NCI-H510A (cell line): ENCODE results near the gene GNL3L.
"Not testable (repeated sequence)": the region's sequence is repeated elsewhere in the genome, so short reads cannot be mapped to it uniquely, and the experiment has no call there.

Source experiments
- DNase-seq: peaks from one replicate; lab custom pipeline; 2025; lab: John Stamatoyannopoulos, UW

The GNL3L gene, protein sequence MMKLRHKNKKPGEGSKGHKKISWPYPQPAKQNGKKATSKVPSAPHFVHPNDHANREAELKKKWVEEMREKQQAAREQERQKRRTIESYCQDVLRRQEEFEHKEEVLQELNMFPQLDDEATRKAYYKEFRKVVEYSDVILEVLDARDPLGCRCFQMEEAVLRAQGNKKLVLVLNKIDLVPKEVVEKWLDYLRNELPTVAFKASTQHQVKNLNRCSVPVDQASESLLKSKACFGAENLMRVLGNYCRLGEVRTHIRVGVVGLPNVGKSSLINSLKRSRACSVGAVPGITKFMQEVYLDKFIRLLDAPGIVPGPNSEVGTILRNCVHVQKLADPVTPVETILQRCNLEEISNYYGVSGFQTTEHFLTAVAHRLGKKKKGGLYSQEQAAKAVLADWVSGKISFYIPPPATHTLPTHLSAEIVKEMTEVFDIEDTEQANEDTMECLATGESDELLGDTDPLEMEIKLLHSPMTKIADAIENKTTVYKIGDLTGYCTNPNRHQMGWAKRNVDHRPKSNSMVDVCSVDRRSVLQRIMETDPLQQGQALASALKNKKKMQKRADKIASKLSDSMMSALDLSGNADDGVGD

DNA sequence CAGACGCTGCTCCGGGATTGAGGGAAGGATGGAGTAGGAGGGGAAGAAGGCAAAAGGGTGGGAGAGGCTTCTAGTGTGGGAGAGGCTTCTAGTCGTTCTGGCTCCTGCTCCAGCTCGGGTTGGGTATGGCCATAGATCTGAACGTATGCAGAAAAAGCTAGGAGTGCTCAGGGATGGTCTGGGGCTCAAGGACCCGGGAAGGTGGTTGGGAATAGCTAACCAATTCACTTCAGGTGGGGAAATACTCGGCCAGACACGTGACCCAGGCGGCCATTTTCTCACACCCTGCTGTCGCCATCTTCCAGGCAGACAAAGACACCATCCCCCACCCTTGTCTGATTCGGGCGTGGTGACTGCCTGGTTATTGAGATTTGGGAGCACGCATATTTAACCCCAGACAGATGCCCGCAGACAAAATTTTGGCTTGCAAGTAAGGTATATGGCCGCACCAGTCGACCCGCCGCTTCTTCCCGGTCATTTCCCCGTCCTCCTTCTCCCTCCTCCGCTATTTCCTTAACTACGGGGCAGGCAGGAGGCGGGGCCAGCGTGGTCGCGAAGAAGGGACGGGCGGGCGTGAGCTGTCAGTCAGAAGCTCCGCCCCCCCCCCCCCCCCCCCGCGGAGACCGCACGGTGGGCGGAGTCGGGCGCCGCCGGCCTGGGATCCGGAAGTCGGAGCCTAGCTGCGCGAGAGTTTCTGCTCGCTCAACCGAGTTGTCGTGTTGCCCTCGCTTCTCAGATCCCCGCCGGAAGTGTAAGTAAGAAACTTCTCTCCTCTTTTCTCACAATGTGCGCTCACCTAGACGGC is at the start of gene GNL3L:
Gene GNL3L, plus strand, starts transcription at position 668 of the 805 bp plus-strand sequence. CDS start 2,348 bp downstream, outside the sequence.
- peak; percentile 89 for DNase-seq

DNA sequence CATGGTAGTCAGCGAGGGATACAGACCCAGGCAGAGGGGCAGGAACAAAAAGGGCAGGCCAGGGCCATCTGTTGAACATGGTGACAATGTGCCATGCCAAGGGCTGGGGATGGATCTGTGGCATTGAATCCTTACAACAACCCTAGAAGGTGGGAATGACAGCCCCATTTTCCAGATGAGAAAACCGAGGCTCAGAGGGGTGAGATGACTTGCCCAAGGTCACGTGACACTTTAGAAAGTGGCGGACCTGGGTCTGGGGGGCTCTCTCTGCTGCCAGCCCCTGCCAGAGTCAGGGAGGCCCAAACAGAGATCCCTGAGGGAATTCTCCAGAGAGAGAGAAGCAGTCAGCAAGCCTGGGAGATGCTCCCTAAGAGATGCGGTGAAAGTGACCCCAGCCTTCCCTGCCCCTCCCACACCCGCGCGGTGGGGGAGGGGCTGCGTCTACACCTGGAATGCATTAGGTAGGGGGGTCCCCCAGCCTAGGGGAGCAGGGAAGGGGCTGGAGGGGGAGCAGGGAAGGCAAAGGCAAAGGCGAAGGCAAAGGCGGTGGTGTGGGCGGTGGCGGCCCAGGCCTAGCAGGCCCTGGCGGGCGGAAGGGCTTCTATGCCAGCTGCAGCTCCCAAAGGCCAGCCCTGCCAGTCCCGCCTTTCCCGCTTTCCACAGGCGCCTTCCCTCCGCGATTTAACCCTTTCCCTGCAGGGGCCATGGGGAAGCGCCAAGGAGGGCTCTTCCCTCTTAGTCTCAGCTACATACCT is 47.0 kb upstream of the GNL3L start:
- peak; percentile 52 for DNase-seq

DNA sequence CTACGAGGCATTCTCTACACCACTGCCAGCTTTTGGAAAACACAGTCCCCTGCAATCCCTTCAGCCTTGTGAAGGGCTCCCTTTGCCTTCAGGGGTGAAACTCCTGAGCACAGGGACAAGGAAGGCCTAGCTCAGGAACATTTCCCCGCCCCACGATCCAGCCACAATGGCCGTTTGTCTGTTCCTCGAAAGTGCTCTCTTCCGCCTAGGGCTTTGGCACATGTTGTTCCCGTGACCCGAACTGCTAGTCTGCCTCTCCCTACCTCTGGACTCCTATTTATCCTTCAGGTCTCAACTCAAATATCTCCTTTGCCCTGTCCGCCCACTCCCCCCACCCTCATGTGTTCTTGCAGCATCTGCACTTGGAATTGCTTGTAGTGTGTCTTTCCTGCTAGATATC is 46.1 kb upstream of the GNL3L start:
- DNase-seq = no peak

DNA sequence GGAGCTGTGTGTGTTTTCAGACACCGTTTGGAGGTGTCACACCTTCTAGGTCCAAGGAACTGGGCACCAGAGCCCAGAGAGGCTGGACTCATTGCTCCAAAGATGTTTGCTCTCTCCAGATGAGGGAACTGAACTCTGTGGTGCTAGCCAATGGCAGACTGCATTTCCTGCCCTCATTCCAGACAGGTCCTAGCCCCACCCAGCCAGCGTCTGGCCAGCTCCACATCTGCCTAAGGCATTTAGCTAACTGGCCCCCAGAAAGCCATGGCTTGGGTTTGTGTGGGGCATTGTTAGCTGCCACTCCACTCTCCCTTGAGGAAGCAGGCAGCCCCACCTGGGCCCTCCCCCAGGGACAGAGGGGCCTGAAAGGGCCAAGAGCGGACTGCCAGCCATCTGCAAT is 45.4 kb upstream of the GNL3L start:
- no peak for DNase-seq

DNA sequence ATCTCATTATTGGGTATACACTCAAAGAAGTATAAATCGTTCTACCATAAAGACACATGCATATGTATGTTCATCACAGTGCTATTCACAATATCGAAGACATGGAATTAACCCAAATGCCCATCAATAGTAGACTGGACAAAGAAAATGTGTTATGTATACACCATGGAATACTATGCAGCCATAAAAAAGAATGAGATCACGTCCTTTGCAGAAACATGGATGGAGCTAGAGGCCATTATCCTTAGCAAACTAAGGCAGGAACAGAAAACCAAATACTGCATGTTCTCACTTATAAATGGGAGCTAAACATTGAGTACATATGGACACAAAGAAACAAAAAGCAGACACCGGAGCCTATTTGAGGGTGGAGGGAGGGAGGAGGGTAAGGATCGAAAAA is 40.2 kb upstream of the GNL3L start:
- DNase-seq = not testable (repeated sequence)

DNA sequence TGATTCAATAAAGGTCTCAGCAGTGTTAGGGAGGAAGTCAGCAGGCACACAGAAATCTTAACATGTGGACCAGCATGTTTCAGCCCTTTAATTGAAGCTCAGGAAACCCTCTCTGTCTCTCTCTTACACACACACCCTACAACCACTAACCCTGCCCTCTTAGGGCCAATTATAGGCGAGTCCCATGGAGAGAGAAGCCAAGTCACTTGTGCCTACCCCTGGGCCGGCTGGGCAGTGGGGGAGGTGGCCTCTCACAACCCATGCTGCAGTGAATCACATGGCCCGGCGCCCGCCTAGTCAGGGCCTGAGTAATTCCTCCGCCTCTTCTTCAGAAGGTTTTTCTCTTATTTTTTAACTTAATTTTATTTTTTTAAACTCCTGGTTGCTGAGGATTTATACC is 37.7 kb upstream of the GNL3L start:
- no peak for DNase-seq

DNA sequence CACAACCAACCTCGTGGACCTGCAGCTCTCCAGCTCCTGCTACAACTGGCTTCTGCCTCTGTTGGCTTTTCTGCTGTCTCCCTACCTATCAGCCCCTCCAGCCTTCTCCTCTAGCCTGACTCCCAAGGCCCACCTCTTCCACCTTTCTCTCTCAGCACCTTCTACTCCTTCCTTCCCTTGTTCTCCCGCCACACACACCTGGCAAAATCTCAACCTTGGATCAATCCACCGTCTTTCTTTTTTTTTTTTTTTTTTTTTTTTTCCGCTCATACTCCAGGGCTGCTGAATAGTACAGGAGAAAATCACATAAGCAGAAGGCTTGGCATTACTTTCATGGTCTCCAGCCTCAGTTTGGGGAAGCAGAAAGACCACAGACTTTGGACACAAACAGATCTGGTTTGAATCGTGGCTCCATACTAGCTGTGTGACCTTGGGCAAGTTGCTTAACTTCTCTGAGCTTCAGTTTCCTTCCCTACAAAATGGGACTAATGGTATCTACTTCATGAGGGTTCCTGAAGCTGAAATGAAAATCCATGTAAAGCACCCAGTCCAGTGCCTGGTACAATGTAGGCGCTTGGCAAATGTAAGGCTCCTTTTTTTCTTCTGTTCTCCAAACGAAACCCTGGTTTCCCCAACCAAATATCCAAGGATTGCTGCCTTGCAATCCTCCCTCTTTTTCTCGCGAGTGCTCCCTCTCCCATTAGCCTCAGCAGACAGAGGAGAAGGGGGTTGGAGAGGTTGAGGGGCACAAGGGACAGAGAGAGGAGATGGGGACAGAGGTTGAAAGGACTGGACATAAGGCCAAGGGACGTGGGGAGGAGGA is 35.6 kb upstream of the GNL3L start:
- no peak for DNase-seq

DNA sequence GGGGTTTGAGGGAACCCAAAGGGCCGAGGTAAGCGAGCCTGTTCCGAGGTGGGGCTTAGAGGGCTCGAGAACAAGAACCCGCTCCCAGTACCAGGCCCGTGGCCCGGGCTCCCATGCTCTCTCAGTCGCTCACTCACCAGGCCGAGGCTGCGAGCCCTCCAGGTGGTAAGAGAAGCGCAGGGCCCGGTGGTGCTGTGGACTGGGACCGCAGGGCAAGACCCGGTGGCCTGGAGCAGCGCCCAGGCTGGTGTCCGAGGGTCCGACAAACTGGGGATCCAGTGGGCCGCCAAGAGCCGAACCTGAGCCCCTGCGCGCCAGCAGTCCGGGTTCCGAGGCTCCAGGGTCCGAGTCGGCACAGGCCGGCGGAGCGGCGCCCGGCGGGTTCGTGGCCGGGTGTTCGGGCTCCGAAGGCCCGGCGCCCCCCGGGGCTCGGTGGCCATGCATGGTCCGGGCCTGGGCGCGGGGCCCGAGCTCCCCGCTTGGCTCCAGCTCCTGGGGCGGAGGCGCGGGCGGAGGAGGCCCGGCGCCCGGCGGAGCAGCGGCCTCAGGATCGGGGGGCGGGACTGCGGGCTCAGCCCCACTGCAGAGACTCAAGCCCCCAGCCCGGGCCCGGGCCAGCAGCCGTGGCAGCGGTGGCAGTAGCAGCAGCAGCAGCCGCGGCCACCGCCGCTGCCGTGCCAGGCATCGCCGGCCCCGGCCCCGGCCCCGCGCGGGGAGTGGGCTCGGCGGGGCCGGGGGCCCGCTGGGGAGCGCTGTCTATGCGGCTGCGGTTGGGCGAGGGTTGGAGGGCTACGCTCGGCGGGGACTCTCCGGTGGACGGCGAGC is 34.8 kb upstream of the GNL3L start:
- peak; percentile 11 for DNase-seq

DNA sequence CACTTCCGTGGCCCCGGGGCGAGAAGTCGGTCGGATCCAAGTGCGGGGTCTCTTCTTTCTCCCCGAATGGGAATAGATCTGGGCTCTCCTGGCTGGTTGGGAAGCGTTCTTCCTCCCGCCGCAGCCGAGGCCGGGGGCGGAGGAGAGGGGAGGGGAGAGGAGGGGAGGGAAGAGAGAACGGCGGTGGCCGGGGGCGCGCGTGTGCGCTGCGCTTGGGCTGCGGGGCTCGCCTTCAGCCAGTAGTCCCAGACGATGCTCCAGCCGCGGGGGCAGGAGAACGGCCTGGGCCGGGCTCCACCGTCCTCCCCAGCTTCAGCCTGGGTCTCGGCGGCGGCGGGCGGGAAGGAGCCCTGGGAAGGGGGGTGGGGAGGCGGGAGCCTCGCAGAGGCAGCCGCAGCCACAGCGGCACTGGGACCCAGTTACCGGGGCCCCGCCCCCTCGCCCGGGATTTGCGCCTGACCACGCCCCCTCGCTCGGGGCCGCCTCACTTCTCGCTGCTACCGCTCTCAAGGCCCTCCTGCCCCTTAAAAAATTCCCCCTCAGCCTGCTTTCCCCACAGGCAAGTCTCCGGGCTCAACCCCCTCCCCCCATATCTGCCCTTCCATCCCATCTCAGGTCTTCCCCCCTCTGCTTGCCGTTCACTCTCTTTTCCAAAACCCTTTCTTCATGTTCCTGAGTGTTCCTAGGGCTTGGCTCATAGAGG is 34.1 kb upstream of the GNL3L start, which contains the start of gene FGD1:
Gene FGD1, minus strand, starts transcription at position 421 of the 703 bp plus-strand sequence. CDS start 802 bp downstream, outside the sequence.
- DNase-seq = peak; percentile 28

DNA sequence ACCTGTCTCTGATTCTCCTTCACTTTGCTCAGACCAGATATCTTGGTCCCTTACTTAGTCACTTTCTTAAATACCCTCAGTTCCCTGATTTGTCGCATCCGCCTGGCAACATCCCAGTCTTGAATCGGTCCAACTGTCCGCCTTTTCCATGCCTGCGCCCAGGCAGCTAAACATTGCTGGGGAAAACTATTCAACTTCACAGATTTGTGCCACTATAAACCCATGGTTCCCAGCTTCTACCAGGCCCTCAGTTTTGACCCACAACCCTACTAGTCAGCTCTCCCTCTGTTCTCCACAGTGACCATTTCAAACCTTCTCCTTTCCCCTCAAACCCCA is 33.5 kb upstream of the GNL3L start:
- DNase-seq = no peak

DNA sequence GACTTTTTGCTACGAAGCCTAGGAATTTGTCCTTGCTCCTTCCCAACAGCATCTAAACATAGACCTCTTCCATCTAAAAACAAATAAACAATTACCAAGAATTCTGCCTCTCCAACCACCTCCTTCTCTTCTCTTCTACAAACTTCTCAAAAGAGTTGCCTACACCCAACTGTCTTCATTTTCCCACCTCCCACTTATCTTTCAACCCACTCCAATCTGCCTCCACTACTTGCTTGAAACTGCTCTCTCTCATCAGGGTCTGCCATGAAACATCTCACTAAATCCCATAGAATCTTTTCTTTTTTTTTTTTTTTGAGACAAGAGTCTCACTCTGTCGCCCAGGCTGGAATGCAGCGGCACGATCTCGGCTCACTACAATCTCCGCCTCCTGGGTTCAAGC is 33.1 kb upstream of the GNL3L start:
- DNase-seq = no peak

DNA sequence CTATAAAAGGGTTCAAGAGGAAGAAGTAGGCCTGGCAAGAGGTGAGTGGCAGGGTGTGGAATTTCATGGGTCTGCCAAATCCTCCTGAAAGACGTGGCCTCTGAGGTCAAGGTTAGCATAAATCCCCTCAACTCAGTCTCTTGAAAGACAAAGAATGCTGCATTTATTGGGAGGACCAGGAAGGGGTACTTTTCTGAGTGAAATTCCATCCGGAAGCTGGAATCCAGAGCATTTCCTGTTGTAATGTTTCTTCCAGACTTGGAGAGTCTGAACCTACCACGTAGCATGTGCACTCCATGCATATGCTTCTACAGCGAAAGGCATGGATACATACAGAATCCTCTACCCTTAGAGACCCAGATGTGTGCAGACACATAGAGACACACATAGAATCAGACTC is 20.6 kb upstream of the GNL3L start:
- DNase-seq = no peak

DNA sequence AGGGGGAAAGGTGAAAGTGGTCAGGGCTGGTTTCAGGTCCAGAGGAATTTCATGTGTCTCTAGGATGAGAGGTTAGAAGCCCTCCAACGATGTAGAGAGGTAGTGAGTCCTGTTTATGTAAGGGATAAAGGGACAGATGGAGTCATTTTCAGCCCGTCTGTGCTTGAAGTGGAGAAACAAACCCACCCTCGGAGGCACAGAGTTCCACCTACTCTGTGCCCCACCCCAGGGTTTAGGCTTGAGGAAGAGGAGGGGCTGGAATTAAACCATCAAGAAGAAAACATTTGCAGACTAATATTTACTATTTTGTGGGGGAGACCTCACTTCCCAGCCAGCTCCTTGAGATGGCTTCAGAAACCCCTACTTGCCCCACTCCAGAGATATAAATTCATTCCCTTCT is 868 bp upstream of the GNL3L start:
- no peak for DNase-seq

DNA sequence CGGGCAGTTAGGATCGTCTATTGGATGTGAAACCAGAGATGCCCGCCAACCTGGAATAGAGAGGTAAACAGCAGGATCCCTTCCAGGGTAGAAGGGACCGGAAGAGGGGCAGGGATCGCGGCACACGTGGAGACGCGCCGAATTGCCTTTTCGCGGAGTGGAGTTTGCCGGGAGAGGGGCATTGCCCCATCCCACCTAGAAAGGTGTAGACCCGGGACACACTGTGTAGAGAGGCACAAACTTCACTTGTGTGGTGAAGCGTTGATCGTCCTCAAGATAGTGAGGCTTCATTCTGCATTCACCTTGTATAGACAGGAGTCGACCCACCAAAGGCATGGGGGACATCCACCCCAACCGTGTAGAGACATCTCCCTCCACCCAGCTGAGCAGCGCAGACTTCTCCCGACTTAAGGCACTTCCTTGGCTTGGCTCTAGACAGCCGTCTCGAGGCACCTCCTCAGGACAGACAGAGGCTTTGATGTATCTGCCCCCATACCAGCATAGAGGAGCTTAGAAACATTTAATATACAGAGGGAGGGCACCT is 410 bp downstream of the GNL3L start:
- DNase-seq = no peak

DNA sequence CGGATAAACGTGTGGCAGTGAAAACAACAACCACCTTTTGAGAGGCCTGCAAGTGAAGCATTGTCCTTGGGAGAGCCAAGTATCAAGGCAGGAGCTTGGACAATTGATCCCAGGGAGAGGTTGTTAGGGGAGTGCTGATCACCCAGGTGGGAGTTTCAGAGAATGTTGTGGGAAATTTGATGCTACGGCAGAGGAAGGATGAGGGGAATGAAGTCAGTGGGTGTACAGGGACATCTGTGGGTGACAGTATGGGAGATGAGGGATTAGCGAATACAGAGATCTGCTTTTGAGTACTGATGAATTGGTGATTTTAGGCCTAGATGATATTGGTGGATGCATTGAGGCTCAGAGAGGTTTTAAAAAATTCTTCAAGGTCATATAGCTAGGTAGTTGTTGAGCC is 4.3 kb downstream of the GNL3L start:
- no peak for DNase-seq

DNA sequence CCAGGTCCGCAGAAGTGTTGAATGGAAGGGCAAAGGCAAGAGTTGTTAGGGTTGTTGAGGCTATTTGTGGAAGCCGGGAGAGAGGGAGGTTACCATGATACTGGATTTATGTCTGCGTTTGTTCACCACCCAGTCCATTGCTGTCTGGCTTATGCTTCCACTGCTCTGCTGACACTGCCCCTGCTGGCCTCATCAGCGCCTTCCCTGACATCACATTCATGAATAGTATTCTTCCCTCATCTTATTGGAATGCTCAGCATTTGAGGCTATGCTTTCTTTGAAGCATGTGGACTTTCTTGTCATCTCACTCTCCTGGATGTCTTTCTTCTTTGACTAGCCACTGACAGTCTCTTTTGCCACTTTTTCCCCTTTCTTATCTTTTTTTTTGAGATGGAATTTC is 10.3 kb downstream of the GNL3L start:
- DNase-seq = no peak

DNA sequence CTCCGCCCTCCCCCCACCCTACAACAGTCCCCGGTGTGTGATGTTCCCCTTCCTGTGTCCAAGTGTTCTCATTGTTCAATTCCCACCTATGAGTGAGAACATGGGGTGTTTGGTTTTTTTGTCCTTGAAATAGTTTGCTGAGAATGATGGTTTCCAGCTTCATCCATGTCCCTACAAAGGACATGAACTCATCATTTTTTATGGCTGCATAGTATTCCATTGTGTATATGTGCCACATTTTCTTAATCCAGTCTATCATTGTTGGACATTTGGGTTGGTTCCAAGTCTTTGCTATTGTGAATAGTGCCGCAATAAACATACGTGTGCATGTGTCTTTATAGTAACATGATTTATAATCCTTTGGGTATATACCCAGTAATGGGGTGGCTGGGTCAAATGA is 12.2 kb downstream of the GNL3L start:
- DNase-seq = not testable (repeated sequence)

DNA sequence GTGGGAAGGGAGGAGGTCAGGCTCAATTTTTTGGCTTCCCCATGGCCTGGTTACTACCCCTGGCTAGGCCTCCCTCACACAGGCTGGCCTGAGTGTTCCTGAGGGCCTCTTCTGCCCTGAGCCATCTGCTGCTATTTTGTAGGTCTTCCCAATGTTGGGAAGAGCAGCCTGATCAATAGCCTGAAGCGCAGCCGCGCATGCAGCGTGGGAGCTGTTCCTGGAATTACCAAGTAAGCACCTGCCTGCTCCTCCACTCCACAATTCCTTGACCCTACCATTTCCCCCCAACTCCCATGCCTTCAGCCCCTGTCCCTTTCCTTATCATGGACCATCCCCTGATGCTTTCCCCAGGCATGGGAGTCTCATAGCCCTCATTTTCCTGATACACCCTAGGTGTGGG is 20.8 kb downstream of the GNL3L start:
- no peak for DNase-seq

DNA sequence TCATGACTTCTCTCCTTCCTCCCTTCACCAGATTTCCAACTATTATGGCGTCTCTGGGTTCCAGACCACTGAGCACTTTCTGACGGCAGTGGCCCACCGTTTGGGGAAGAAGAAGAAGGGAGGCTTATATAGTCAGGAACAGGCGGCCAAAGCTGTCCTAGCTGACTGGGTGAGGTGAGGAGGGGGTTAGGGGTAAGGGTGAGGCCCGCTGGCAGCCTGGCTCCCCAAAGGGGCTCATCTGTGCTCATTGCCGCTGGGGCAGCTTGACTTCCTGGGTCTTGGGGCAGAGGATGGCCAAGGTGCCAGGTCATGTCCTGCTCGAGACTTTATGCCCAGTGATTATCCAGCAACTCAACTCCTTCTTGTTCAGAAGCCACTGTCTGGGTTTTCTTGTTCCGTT is 21.8 kb downstream of the GNL3L start:
- no peak for DNase-seq
